Caco-2 (cell line): ENCODE results near the gene VAPB. TPM values are rescaled to one million over a fixed set of nuclear protein-coding genes. Genes with fewer than 3 reads are reported as not detected.

Source experiments
- BruUV-seq: library from RNA; stranded (reverse); fragments of 400-500 nt; replicated peaks from 2 replicates; lab custom pipeline; 2021; lab: Mats Ljungman, UMichigan
- CTCF ChIA-PET: fragments of 300-600 bp; sonication (Branson Sonifier 250); formaldehyde crosslinking; loops from one replicate; lab custom pipeline; 2022; ENCODE audit warnings: antibody characterized with exemption; lab: Charles Lee
- POLR2A ChIA-PET: fragments of 300-600 bp; sonication (Branson Sonifier 250); formaldehyde crosslinking; loops from one replicate; lab custom pipeline; 2022; ENCODE audit warnings: antibody characterized with exemption; lab: Charles Lee
- DNase-seq, 2 experiments: peaks; one replicate each; pipeline versions ENCODE4 v3.0.0 to v3.0.0-alpha.2; 2020 to 2022
- H3K27me3 ChIP-seq: replicated peaks from 2 replicates; pipeline ENCODE4 v1.6.0; 2011; ENCODE audit warnings: low read length; ENCODE audit not compliant: control insufficient read depth, insufficient read depth
- H3K36me3 ChIP-seq: 2 replicates; pipeline ENCODE4 v1.5.1; 2011; ENCODE audit warnings: low read length; ENCODE audit not compliant: control insufficient read depth, insufficient read depth
- H3K4me1 ChIP-seq: fragments of 250-450 bp; sonication (Bioruptor Pico); 2 replicates; pipeline ENCODE4 v1.5.1; 2020; ENCODE audit warnings: mild to moderate bottlenecking
- H3K4me3 ChIP-seq: 2 replicates; pipeline ENCODE4 v1.5.1; 2011; ENCODE audit warnings: low read depth, mild to moderate bottlenecking, control low read depth, low read length
- H3K9me3 ChIP-seq: fragments of 250-450 bp; sonication (Bioruptor Pico); 2 replicates; pipeline ENCODE4 v1.5.1; 2020; ENCODE audit warnings: mild to moderate bottlenecking, moderate library complexity
- H3K27ac Mint-ChIP-seq: one replicate; pipeline ENCODE4 v1.8.0; 2022; ENCODE audit warnings: mixed read lengths; ENCODE audit not compliant: unreplicated experiment
- H3K27me3 Mint-ChIP-seq: one replicate; pipeline ENCODE4 v1.8.0; 2022; ENCODE audit warnings: mixed read lengths; ENCODE audit not compliant: insufficient read depth, unreplicated experiment
- H3K36me3 Mint-ChIP-seq: one replicate; pipeline ENCODE4 v1.8.0; 2022; ENCODE audit warnings: mild to moderate bottlenecking, mixed read lengths; ENCODE audit not compliant: insufficient read depth, unreplicated experiment
- H3K4me1 Mint-ChIP-seq: one replicate; pipeline ENCODE4 v1.8.0; 2022; ENCODE audit warnings: low read depth, mixed read lengths; ENCODE audit not compliant: unreplicated experiment
- H3K4me3 Mint-ChIP-seq: one replicate; pipeline ENCODE4 v1.8.0; 2022; ENCODE audit warnings: mild to moderate bottlenecking, moderate library complexity, mixed read lengths; ENCODE audit not compliant: unreplicated experiment
- H3K9me3 Mint-ChIP-seq: one replicate; pipeline ENCODE4 v1.8.0; 2022; ENCODE audit warnings: mixed read lengths; ENCODE audit not compliant: unreplicated experiment
- CTCF ChIP-seq, 2 experiments: fragments of 200-600 bp in 1 of 2; IDR thresholded peaks; 1 replicate in 1 of 2; 2 replicates in 1 of 2; pipeline versions ENCODE4 v1.5.1 to v1.8.0; 2011 to 2022; ENCODE audit warnings: antibody characterized with exemption in 1 of 2, control low read depth in 1 of 2, inconsistent platforms in 1 of 2, low read depth in 1 of 2, low read length in 1 of 2, mild to moderate bottlenecking in 1 of 2, moderate library complexity in 1 of 2; ENCODE audit not compliant: insufficient read depth in 1 of 2, severe bottlenecking in 1 of 2, unreplicated experiment in 1 of 2
- intact Hi-C: fragments of 100-400 bp; cut with micrococcal nuclease; formaldehyde crosslinking; loops from one replicate; pipeline ENCODE4 v1.10.0; 2022; ENCODE audit not compliant: unreplicated experiment
- total RNA-seq: library from RNA; stranded (reverse); gene quantifications from 2 replicates; pipeline ENCODE4 v1.2.3, GENCODE V29; 2022

The VAPB gene
- total RNA-seq, 1 experiment from 2014 or later = 186 TPM

- Mint-ChIP-seq H3K27ac (no peak overlapping the region), H3K27me3 (no peaks in the 10 kb centered on the region), H3K4me1 (no peaks in the 10 kb centered on the region), H3K36me3 (peaks cover 37% of the 10 kb centered on the region), H3K9me3 (peaks cover 22% of the 10 kb centered on the region), H3K4me3 (no peak overlapping the region)
- peaks cover 10% of the 10 kb centered on the region; the same call in 1 of the 2 replicates for H3K9me3 ChIP-seq
- ChIA-PET POLR2A (interaction anchor here (0.6 kb wide), 1 partner anchor 9 kb away, joined by 3 read pairs; no protein-coding TSS in a partner anchor), CTCF (no interaction called here)
- no peaks in the 10 kb centered on the region for H3K4me1 ChIP-seq
- TF ChIP-seq CTCF (IDR thresholded peaks at IDR 0.05; ENCODE audit: insufficient read depth in 1 of 2, low read depth in 1 of 2, low read length in 1 of 2, severe bottlenecking in 1 of 2, unreplicated experiment in 1 of 2) = no peak
- intact Hi-C loops = no loop called here
- no peak overlapping the region for H3K4me3 ChIP-seq
- no peak for DNase-seq
- H3K36me3 ChIP-seq = peaks cover 2% of the 10 kb centered on the region; the same call in 1 of the 2 replicates
- no peaks in the 10 kb centered on the region for H3K27me3 ChIP-seq
- BruUV-seq = no TSS peak
Measured at GRCh38 chr20:58454460-58454859, 65.4 kb downstream of the VAPB start.

GRCh38 chr20:58457083-58457695, 68.2 kb downstream of the VAPB start:
- Histone ChIP-seq H3K27me3 (no peaks in the 10 kb centered on the region), H3K36me3 (0 out of 2 replicates have a peak, but pooled peaks cover 1% of the 10 kb centered on the region), H3K9me3 (peaks cover 10% of the 10 kb centered on the region; the same call in 1 of the 2 replicates), H3K4me3 (no peak overlapping the region), H3K4me1 (no peaks in the 10 kb centered on the region)
- intact Hi-C loops = no loop called here
- Mint-ChIP-seq H3K36me3 (peaks cover 24% of the 10 kb centered on the region), H3K4me1 (no peaks in the 10 kb centered on the region), H3K27me3 (no peaks in the 10 kb centered on the region), H3K9me3 (peaks cover 22% of the 10 kb centered on the region), H3K27ac (no peak overlapping the region), H3K4me3 (no peak overlapping the region)
- CTCF ChIA-PET = no interaction called here
- no peak for TF ChIP-seq CTCF (IDR thresholded peaks at IDR 0.05; ENCODE audit: insufficient read depth in 1 of 2, low read depth in 1 of 2, low read length in 1 of 2, severe bottlenecking in 1 of 2, unreplicated experiment in 1 of 2)
- POLR2A ChIA-PET = no interaction called here
- DNase-seq = no peak
- no TSS peak for BruUV-seq

GRCh38 chr20:58458342-58459057, 69.5 kb downstream of the VAPB start:
- H3K9me3 ChIP-seq = peaks cover 10% of the 10 kb centered on the region; the same call in 1 of the 2 replicates
- intact Hi-C loops = no loop called here
- no peak overlapping the region for H3K4me3 Mint-ChIP-seq
- TF ChIP-seq CTCF (IDR thresholded peaks at IDR 0.05; ENCODE audit: insufficient read depth in 1 of 2, low read depth in 1 of 2, low read length in 1 of 2, severe bottlenecking in 1 of 2, unreplicated experiment in 1 of 2) = no peak
- peaks cover 14% of the 10 kb centered on the region for H3K36me3 Mint-ChIP-seq
- H3K9me3 Mint-ChIP-seq = peaks cover 22% of the 10 kb centered on the region
- DNase-seq = no peak
- BruUV-seq = no TSS peak
- no peaks in the 10 kb centered on the region for H3K4me1 Mint-ChIP-seq
- H3K27me3 ChIP-seq = no peaks in the 10 kb centered on the region
- no peaks in the 10 kb centered on the region for H3K36me3 ChIP-seq
- ChIA-PET POLR2A (no interaction called here), CTCF (interaction anchor here (1.0 kb wide), 1 partner anchor 9 kb away, joined by 3 read pairs; no protein-coding TSS in a partner anchor)
- no peak overlapping the region for H3K4me3 ChIP-seq
- no peak overlapping the region for H3K27ac Mint-ChIP-seq
- H3K4me1 ChIP-seq = no peaks in the 10 kb centered on the region
- no peaks in the 10 kb centered on the region for H3K27me3 Mint-ChIP-seq
